ENCODE results near the gene PTPN2. TPM values are rescaled to one million over a fixed set of nuclear protein-coding genes. Genes with fewer than 3 reads are reported as not detected.

Gene PTPN2
- total and polyA plus RNA-seq, 9 of the 15 experiments (the other 6 are each of a cell fraction or from before 2014, with no cell fraction given): 36.6 to 66.4 (median 43.8) TPM

DNA sequence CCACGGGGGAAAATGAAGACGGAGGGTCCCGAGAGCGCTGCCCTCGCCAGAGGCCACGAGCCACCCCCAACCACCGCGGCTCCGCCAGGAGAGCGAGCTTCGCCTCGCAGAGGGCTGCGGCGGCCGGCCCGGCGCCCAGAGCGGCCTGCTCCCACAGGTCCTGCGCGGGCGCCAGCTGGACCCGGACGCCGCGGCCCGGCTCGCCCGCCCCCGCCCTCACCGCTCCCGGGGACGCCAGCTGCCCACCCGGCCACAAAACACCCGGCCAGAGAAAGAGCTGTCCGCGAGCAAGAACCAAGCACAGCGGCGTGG lies 709 bp downstream of the PTPN2 start (continued):
- TF ChIP-seq RUNX1 (IDR thresholded peaks at IDR 0.05; ENCODE audit: low read depth): no peak
- TF ChIP-seq, protein P1, sequence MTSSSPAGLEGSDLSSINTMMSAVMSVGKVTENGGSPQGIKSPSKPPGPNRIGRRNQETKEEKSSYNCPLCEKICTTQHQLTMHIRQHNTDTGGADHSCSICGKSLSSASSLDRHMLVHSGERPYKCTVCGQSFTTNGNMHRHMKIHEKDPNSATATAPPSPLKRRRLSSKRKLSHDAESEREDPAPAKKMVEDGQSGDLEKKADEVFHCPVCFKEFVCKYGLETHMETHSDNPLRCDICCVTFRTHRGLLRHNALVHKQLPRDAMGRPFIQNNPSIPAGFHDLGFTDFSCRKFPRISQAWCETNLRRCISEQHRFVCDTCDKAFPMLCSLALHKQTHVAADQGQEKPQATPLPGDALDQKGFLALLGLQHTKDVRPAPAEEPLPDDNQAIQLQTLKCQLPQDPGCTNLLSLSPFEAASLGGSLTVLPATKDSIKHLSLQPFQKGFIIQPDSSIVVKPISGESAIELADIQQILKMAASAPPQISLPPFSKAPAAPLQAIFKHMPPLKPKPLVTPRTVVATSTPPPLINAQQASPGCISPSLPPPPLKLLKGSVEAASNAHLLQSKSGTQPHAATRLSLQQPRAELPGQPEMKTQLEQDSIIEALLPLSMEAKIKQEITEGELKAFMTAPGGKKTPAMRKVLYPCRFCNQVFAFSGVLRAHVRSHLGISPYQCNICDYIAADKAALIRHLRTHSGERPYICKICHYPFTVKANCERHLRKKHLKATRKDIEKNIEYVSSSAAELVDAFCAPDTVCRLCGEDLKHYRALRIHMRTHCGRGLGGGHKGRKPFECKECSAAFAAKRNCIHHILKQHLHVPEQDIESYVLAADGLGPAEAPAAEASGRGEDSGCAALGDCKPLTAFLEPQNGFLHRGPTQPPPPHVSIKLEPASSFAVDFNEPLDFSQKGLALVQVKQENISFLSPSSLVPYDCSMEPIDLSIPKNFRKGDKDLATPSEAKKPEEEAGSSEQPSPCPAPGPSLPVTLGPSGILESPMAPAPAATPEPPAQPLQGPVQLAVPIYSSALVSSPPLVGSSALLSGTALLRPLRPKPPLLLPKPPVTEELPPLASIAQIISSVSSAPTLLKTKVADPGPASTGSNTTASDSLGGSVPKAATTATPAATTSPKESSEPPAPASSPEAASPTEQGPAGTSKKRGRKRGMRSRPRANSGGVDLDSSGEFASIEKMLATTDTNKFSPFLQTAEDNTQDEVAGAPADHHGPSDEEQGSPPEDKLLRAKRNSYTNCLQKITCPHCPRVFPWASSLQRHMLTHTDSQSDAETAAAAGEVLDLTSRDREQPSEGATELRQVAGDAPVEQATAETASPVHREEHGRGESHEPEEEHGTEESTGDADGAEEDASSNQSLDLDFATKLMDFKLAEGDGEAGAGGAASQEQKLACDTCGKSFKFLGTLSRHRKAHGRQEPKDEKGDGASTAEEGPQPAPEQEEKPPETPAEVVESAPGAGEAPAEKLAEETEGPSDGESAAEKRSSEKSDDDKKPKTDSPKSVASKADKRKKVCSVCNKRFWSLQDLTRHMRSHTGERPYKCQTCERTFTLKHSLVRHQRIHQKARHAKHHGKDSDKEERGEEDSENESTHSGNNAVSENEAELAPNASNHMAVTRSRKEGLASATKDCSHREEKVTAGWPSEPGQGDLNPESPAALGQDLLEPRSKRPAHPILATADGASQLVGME (CRISPR knock-in tag; IDR thresholded peaks at IDR 0.05): peak; percentile 26; the same call in 1 of the 2 replicates
- TF ChIP-seq, protein P2, sequence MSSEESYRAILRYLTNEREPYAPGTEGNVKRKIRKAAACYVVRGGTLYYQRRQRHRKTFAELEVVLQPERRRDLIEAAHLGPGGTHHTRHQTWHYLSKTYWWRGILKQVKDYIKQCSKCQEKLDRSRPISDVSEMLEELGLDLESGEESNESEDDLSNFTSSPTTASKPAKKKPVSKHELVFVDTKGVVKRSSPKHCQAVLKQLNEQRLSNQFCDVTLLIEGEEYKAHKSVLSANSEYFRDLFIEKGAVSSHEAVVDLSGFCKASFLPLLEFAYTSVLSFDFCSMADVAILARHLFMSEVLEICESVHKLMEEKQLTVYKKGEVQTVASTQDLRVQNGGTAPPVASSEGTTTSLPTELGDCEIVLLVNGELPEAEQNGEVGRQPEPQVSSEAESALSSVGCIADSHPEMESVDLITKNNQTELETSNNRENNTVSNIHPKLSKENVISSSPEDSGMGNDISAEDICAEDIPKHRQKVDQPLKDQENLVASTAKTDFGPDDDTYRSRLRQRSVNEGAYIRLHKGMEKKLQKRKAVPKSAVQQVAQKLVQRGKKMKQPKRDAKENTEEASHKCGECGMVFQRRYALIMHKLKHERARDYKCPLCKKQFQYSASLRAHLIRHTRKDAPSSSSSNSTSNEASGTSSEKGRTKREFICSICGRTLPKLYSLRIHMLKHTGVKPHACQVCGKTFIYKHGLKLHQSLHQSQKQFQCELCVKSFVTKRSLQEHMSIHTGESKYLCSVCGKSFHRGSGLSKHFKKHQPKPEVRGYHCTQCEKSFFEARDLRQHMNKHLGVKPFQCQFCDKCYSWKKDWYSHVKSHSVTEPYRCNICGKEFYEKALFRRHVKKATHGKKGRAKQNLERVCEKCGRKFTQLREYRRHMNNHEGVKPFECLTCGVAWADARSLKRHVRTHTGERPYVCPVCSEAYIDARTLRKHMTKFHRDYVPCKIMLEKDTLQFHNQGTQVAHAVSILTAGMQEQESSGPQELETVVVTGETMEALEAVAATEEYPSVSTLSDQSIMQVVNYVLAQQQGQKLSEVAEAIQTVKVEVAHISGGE (CRISPR knock-in tag; IDR thresholded peaks at IDR 0.05): 0 out of 6 replicates have a peak, but pooled peaks of 1 of the 3 experiments have one; percentile 5
- TF ChIP-seq, protein P3, sequence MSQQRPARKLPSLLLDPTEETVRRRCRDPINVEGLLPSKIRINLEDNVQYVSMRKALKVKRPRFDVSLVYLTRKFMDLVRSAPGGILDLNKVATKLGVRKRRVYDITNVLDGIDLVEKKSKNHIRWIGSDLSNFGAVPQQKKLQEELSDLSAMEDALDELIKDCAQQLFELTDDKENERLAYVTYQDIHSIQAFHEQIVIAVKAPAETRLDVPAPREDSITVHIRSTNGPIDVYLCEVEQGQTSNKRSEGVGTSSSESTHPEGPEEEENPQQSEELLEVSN (IDR thresholded peaks at IDR 0.05; ENCODE audit: borderline replicate concordance in 1 of 2, extremely low read depth in 1 of 2, insufficient read depth in 1 of 2, insufficient read length in 1 of 2, low read depth in 1 of 2, low read length in 1 of 2, poor library complexity in 1 of 2, severe bottlenecking in 1 of 2): no peak
- no peak for TF ChIP-seq ADNP (tag; IDR thresholded peaks at IDR 0.05)
- TF ChIP-seq, protein P4, sequence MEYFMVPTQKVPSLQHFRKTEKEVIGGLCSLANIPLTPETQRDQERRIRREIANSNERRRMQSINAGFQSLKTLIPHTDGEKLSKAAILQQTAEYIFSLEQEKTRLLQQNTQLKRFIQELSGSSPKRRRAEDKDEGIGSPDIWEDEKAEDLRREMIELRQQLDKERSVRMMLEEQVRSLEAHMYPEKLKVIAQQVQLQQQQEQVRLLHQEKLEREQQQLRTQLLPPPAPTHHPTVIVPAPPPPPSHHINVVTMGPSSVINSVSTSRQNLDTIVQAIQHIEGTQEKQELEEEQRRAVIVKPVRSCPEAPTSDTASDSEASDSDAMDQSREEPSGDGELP (CRISPR knock-in tag; IDR thresholded peaks at IDR 0.05; ENCODE audit: borderline replicate concordance): no peak
- peak; percentile 65; the same call in 1 of the 2 replicates for TF ChIP-seq RB1 (IDR thresholded peaks at IDR 0.05; ENCODE audit: low read depth)
- TF ChIP-seq NBN (IDR thresholded peaks at IDR 0.05; ENCODE audit: low read depth): no peak
- peak; percentile 35; the same call in 1 of the 2 replicates for TF ChIP-seq GATAD2B (IDR thresholded peaks at IDR 0.05; ENCODE audit: borderline replicate concordance)
- TF ChIP-seq MEF2D (tag; conservative IDR thresholded peaks at IDR 0.05; ENCODE audit: low read depth): no peak
- TF ChIP-seq CAMTA2 (CRISPR knock-in tag; conservative IDR thresholded peaks at IDR 0.05): 0 out of 2 replicates have a peak, but pooled peaks have one; percentile 54
- 0 out of 2 replicates have a peak, but pooled peaks have one; percentile 34 for TF ChIP-seq ZNF583 (CRISPR knock-in tag; IDR thresholded peaks at IDR 0.05)
- no peak for TF ChIP-seq NCOR1 (IDR thresholded peaks at IDR 0.05)
- TF ChIP-seq KDM2B (CRISPR knock-in tag; IDR thresholded peaks at IDR 0.05): no peak
- no peak for TF ChIP-seq BRCA1 (IDR thresholded peaks at IDR 0.05)
- no peak for TF ChIP-seq BRCA1 (CRISPR knock-in tag; IDR thresholded peaks at IDR 0.05)
- TF ChIP-seq NELFE (IDR thresholded peaks at IDR 0.05; ENCODE audit: insufficient read depth, insufficient read length): no peak
- no peak for TF ChIP-seq ZNF561 (CRISPR knock-in tag; conservative IDR thresholded peaks at IDR 0.05)

Data from K562 (cell line).